ENCODE measurements around the gene TMEM259. TPM values are rescaled to one million over a fixed set of nuclear protein-coding genes. Genes with fewer than 3 reads are reported as not detected.

Gene TMEM259
- total and polyA plus RNA-seq, 2 of the 13 experiments (the other 11 are each of a cell fraction or from before 2014, with no cell fraction given), result 64.7 to 164 TPM

GRCh38 chr19:980133-980998 lies 40.6 kb downstream of the TMEM259 start (continued):
- TF ChIP-seq ZSCAN5A (CRISPR knock-in tag; IDR thresholded peaks at IDR 0.05; ENCODE audit: borderline replicate concordance) (no peak), DR1 (CRISPR knock-in tag; IDR thresholded peaks at IDR 0.05) (no peak), PPARG (CRISPR knock-in tag; conservative IDR thresholded peaks at IDR 0.05) (peak; percentile 77), HOXA5 (CRISPR knock-in tag; IDR thresholded peaks at IDR 0.05) (no peak), CCAR2 (optimal IDR thresholded peaks at IDR 0.05; ENCODE audit: low read depth, low read length) (no peak), SP1 (IDR thresholded peaks at IDR 0.05) (no peak), SP1 (CRISPR knock-in tag; IDR thresholded peaks at IDR 0.05) (peak; percentile 72), CBX2 (IDR thresholded peaks at IDR 0.05; ENCODE audit: low read depth, low read length) (no peak), CBX2 (CRISPR knock-in tag; IDR thresholded peaks at IDR 0.05; ENCODE audit: low read depth) (no peak), ZNF264 (CRISPR knock-in tag; IDR thresholded peaks at IDR 0.05) (0 out of 2 replicates have a peak, but pooled peaks have one; percentile 77), GFI1 (CRISPR knock-in tag; IDR thresholded peaks at IDR 0.05; ENCODE audit: borderline replicate concordance) (peak; percentile 14; the same call in 1 of the 2 replicates), RFX3 (CRISPR knock-in tag; IDR thresholded peaks at IDR 0.05) (no peak), PCBP1 (IDR thresholded peaks at IDR 0.05; ENCODE audit: borderline replicate concordance, low read depth, low read length) (peak; percentile 86), SNAPC2 (CRISPR knock-in tag; IDR thresholded peaks at IDR 0.05) (0 out of 2 replicates have a peak, but pooled peaks have one; percentile 77), ZNF576 (CRISPR knock-in tag; IDR thresholded peaks at IDR 0.05) (no peak), SMAD9 (CRISPR knock-in tag; IDR thresholded peaks at IDR 0.05) (0 out of 2 replicates have a peak, but pooled peaks have one; percentile 20), ELK4 (CRISPR knock-in tag; IDR thresholded peaks at IDR 0.05; ENCODE audit: borderline replicate concordance) (no peak), ONECUT2 (CRISPR knock-in tag; IDR thresholded peaks at IDR 0.05) (peak; percentile 9; the same call in 1 of the 2 replicates), BORCS8-MEF2B (CRISPR knock-in tag; IDR thresholded peaks at IDR 0.05) (0 out of 2 replicates have a peak, but pooled peaks have one; percentile 50), RBAK (CRISPR knock-in tag; IDR thresholded peaks at IDR 0.05) (no peak), ARID3A (IDR thresholded peaks at IDR 0.05; ENCODE audit: low read depth, low read length) (no peak), GATA4 (IDR thresholded peaks at IDR 0.05; ENCODE audit: borderline replicate concordance, low read depth) (no peak), ZFP82 (CRISPR knock-in tag; IDR thresholded peaks at IDR 0.05; ENCODE audit: borderline replicate concordance) (no peak), CCDC6 (CRISPR knock-in tag; IDR thresholded peaks at IDR 0.05) (peak; percentile 16; the same call in 1 of the 2 replicates), MED8 (CRISPR knock-in tag; IDR thresholded peaks at IDR 0.05; ENCODE audit: insufficient replicate concordance) (peak; percentile 53), RAD21 (CRISPR knock-in tag; IDR thresholded peaks at IDR 0.05) (peak; percentile 22), SRSF1 (optimal IDR thresholded peaks at IDR 0.05; ENCODE audit: low read depth, low read length) (peak; percentile 79)

Measured in HepG2 (cell line).